ENCODE results near the gene TSC22D3.

TSC22D3 gene

GRCh38 chrX:107758231-107758766 is 17.3 kb downstream of the TSC22D3 start:
- DNase-seq, result no peak

DNA sequence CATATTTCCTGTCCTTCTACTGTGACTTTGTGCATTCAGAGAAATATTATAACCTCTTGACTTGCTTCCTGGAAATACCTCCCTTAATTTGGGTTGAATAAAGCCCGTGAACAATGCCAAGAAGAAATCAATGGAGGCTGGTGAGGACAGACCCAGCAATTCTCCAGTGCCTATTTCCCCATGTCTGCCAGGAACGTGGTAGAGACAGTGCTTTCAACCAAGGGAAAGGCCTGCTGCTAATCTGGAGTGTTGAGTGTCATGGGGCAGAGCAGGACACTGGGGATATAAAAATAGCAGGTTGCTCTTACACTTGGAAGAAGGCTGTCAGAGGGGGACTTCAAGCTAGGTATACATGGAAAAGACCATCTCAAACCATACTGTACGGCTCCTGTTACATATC is 19.9 kb downstream of the TSC22D3 start:
- no peak for DNase-seq

GRCh38 chrX:107753187-107753586 is 22.4 kb downstream of the TSC22D3 start:
- no peak for DNase-seq

DNA sequence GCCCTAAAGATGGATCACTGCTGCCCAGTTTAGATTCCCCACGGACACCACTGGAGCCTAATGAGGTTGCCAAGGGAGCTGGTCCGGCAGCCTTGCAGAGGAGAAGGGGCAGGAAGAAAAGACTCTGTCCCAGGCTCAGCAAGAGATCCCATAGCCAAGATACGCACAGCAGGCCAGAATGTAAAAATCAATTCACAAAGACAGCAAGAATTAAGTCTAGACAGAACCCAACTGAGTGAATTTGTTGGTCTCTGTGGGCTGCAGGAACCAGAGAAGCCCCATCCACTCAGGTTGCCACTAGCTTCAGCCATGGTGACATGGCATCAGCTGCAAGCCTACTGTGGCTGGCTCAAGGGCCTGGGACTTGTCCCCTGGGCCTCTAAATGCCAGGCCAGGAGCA is 22.9 kb downstream of the TSC22D3 start:
- DNase-seq, result no peak

- no peak for DNase-seq
Observed at GRCh38 chrX:107752043-107752442, 23.5 kb downstream of the TSC22D3 start.

DNA sequence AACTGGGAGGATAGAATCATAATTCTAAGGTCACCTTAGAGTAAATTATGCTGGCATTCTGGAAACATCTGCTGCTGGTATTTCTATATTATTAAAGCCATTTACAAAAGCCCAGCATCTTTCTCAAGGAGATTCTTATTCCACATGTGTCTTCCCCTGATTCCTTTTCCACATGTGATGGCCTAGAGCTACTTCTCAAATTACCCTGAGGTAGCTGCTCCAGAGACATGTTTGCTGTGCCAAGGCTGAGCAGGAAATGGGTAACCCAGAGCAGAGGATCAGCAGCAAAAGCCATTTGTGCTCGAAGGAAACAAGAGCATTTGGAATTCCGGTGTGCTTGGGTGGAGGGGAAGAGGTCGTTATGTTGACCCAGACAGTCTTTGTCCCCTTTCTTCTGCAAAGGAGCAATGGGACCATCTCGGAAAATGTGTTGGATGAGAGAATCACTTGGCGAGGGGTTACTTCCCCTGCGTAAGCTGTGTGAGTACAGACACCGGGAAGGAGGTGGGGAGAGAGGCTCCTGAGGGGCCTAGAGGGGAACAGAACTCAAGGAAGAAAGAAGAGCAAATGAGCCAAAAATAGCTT is 24.6 kb downstream of the TSC22D3 start:
- no peak for DNase-seq

- DNase-seq, result no peak
Observed at GRCh38 chrX:107750263-107750662, 25.3 kb downstream of the TSC22D3 start.

- DNase-seq, result no peak
Observed at GRCh38 chrX:107748506-107748905, 27.1 kb downstream of the TSC22D3 start.

DNA sequence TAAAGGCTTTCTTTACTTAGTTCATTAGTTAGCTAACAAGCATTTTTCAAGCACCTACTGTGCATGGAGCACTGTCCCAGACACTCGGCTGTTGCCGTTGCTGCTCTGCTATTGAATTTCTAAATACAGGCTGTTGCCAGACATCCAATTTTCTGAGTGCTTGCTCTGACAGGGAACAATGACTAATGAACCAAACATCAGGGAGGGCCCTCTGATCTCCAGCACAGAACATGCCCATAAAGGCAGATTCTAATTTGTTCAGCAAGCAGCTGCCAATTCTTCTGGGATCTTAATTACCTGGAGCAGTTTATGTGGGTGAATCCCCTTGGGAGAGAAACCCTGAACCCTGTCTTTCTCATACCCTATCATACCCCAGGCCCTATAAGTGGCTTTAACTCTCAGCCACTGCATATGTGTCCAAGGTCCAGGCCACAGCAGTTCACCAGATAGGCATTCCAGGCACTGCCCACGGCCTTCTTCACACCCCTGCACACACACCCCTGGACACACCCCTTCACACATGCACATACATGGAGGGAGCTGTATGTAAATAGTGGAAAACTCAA is 27.9 kb downstream of the TSC22D3 start:
- DNase-seq, result no peak

- DNase-seq, result no peak
Observed at GRCh38 chrX:107744868-107745267, 30.7 kb downstream of the TSC22D3 start.

GRCh38 chrX:107743995-107744394 is 31.6 kb downstream of the TSC22D3 start:
- no peak for DNase-seq

- DNase-seq, result no peak
Observed at GRCh38 chrX:107742700-107743191, 32.8 kb downstream of the TSC22D3 start.

GRCh38 chrX:107741404-107741790 is 34.2 kb downstream of the TSC22D3 start:
- no peak for DNase-seq

GRCh38 chrX:107739541-107739940 is 36.0 kb downstream of the TSC22D3 start:
- no peak for DNase-seq

DNA sequence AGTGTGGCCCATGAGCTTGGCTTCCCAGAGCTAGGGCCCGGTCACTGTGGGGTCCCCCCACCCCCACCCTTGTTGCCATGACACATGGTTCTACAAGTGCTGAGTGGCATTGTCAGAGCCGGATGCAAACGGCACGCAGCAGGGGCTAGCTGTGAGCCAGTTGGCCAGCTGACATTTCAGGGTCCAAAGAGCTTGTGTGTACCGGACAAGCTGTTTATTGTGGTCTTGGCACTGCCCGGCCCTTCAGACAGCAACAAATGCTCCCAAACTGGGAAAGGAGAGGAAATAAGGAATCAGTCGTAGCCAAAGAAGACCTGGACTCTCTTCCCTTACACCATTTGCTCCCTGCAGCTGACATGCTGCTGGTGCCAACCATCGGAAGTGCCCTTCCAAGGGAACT is 36.8 kb downstream of the TSC22D3 start:
- no peak for DNase-seq

GRCh38 chrX:107738272-107738671 is 37.3 kb downstream of the TSC22D3 start:
- DNase-seq, result no peak

DNA sequence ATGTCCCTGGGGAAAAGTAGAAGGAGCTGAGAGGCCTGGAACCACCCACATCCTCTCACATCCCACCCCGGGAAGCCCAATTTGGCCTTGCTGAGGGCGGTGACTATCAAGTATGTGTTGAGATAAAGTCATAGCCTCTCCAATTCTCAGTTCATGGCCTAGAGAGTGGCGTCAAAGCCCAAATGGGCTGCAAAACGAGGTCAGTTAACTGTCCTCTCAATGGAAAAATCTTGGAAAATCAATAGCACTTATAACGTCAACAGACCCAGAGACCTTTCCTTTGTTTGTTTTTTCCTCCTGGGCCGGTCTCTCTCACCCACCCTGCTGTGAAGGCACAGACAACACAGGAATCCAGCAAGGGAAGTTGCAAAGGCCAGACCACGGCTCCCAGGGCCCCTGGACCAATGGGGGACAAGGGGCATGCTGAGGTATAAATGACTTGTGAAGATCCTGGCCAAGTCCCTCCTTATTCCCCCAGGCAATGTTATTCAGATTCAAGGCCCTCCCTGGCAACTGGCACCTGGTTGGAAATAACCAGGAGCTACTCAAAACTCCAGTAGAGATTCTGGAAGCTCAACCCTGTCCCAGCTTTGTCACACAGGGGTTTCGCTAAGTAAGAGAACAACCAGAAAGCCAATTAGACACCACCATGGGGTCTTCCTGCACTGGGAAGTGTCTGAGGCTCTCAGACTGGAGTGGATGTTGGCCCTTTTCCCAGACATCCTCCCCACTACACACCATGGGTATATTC is 38.6 kb downstream of the TSC22D3 start:
- DNase-seq, result no peak

GRCh38 chrX:107734646-107735045 is 40.9 kb downstream of the TSC22D3 start:
- DNase-seq, result no peak

GRCh38 chrX:107733686-107734085 is 41.9 kb downstream of the TSC22D3 start:
- DNase-seq, result no peak

DNA sequence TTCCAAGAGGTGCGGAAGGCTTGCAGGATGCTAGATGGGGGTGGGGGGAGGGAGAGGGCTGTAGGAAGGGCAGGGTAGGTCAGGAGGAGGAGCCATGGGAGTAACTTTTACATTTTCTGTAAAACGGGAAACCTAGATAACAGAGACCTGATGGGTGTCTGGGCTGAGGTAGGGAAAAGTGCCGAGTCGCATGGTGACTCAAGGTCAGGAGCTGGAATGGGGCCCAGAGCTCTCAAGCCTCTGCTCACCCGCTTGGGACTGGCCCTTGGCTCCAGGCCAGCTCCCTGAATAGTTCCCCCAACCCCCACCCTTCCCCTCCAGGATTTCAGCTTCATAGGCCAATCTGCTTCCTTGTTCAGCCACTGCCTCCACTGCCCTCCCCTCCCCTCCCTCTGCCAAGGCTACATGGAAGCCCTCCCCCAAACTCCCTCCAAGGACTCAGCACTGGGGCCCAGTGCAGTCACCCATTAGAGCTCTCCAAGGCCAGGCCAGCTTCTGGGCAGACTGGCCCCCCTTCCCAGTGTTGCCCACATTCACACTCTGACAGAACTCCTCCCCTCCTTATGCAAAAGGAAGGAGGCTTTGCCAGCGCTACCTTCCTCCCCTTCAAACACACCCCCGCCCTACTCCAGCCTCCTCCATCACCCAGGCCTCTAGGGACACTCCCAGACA is 43.6 kb downstream of the TSC22D3 start:
- DNase-seq, result peak; percentile 21

DNA sequence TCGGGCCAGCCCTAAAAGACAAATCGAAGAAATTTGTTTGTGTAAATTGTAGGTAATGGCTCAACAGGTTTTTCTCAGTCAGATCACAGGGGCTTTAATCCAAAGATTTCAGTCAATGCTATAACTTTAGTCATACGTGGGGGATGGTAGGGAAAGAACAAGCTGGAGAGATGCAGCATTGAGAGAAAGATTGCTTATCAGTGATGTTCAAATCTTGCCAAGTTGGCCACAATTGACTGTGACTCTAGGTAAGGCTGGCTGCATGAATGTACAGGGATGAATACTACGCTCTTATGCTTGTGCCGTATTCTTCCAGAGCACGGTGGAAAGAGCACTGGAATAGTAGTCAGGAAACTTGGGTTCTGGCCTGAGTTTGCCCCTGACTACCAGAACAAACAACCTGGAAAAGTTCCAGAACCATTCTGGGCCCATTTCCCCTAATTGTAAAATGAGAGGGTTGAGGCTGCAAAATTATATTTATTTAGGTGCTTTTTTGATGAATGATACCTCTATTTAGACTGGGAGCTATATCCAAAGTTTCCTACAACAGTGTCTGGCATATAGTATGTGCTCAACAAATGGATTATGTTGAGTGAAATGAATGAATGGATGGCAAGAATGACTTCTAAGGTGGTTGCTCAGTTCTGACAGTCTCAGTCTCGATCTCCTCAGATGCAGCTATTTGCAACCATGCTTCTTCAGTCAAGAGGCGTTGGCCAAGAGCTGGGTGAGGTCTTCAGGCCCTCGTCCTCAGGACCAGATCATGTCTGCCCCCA is 44.4 kb downstream of the TSC22D3 start:
- no peak for DNase-seq

- DNase-seq, result no peak
Observed at GRCh38 chrX:107730298-107730655, 45.3 kb downstream of the TSC22D3 start.
